Hepatocyte (in vitro differentiated cells): Measurements from ENCODE around the gene MRO. TPM values are rescaled to one million over a fixed set of nuclear protein-coding genes. Genes with fewer than 3 reads are reported as not detected.

Experiments
- DNase-seq: peaks from one replicate; pipeline ENCODE4 v3.0.0-alpha.2; 2016; ENCODE audit warnings: low spot score
- H2AFZ ChIP-seq: fragments of 200-600 bp; sonication (generic); 2 replicates; pipeline ENCODE4 v1.6.0; 2016; ENCODE audit warnings: antibody characterized with exemption, mild to moderate bottlenecking
- H3K27ac ChIP-seq: fragments of 200-600 bp; sonication (generic); 2 replicates; pipeline ENCODE4 v1.5.1; 2016; ENCODE audit warnings: mild to moderate bottlenecking
- H3K27me3 ChIP-seq: fragments of 200-600 bp; sonication (generic); 2 replicates; pipeline ENCODE4 v1.6.1; 2016
- H3K36me3 ChIP-seq: fragments of 200-600 bp; sonication (generic); replicated peaks from 2 replicates; pipeline ENCODE4 v1.5.1; 2016; ENCODE audit warnings: low read depth; ENCODE audit not compliant: insufficient read depth
- H3K4me1 ChIP-seq: fragments of 200-600 bp; sonication (generic); 2 replicates; pipeline ENCODE4 v1.5.1; 2016; ENCODE audit warnings: mild to moderate bottlenecking, moderate library complexity; ENCODE audit not compliant: insufficient read depth
- H3K4me2 ChIP-seq: fragments of 200-600 bp; sonication (generic); 2 replicates; pipeline ENCODE4 v1.6.0; 2016
- H3K4me3 ChIP-seq: fragments of 200-600 bp; sonication (generic); 2 replicates; pipeline ENCODE4 v1.5.1; 2016; ENCODE audit warnings: mild to moderate bottlenecking
- H3K79me2 ChIP-seq: fragments of 200-600 bp; sonication (generic); 2 replicates; pipeline ENCODE4 v1.6.0; 2017; ENCODE audit warnings: mild to moderate bottlenecking
- H3K9me2 ChIP-seq: fragments of 200-600 bp; sonication (generic); replicated peaks from 2 replicates; pipeline ENCODE4 v1.6.0; 2017; ENCODE audit warnings: mild to moderate bottlenecking; ENCODE audit not compliant: insufficient read depth
- H3K9me3 ChIP-seq: fragments of 200-600 bp; sonication (generic); 2 replicates; pipeline ENCODE4 v1.5.1; 2016; ENCODE audit warnings: low read depth, mild to moderate bottlenecking
- H4K20me1 ChIP-seq: fragments of 200-600 bp; sonication (generic); 2 replicates; pipeline ENCODE4 v1.6.0; 2016; ENCODE audit warnings: mild to moderate bottlenecking; ENCODE audit not compliant: insufficient read depth, poor library complexity, severe bottlenecking
- EZH2 ChIP-seq: fragments of 200-600 bp; sonication (generic); IDR thresholded peaks from 2 replicates; pipeline ENCODE4 v1.6.1; 2016; ENCODE audit warnings: antibody characterized with exemption, mild to moderate bottlenecking, borderline replicate concordance
- EZH2phosphoT487 ChIP-seq: fragments of 200-600 bp; sonication (generic); IDR thresholded peaks from one replicate; pipeline ENCODE4 v1.6.1; 2018; ENCODE audit warnings: antibody characterized with exemption, mild to moderate bottlenecking, low read depth, moderate library complexity; ENCODE audit not compliant: unreplicated experiment, severe bottlenecking
- WGBS: methylation state at CpG from one replicate; pipeline ENCODE4 v1.1.6; 2016; ENCODE audit warnings: low lambda C conversion rate; ENCODE audit errors: missing lambda C conversion rate; 5-methylcytosine and 5-hydroxymethylcytosine counted together
- polyA plus RNA-seq: library from polyadenylated mRNA; unstranded; fragments of >200 nt; fragmentation: Nextera tagmentation; extraction: Ambion mirVana; gene quantifications from 2 replicates; pipeline ENCODE4 v1.2.1, GENCODE V29; 2016
- total RNA-seq: library from RNA; depleted of rRNA; stranded (reverse); fragments of >200 nt; gene quantifications from 2 replicates; pipeline ENCODE4 v1.2.3, GENCODE V29; 2014
- TF ChIP-seq, protein P1 (sequence below): fragments of 200-600 bp; sonication (generic); IDR thresholded peaks from 2 replicates; pipeline ENCODE4 v1.5.1; 2016; ENCODE audit warnings: antibody characterized with exemption, mild to moderate bottlenecking; ENCODE audit not compliant: poor library complexity

Gene MRO
- total and polyA plus RNA-seq, 2 experiments from 2014 or later: 1.3 to 2.0 TPM

DNA sequence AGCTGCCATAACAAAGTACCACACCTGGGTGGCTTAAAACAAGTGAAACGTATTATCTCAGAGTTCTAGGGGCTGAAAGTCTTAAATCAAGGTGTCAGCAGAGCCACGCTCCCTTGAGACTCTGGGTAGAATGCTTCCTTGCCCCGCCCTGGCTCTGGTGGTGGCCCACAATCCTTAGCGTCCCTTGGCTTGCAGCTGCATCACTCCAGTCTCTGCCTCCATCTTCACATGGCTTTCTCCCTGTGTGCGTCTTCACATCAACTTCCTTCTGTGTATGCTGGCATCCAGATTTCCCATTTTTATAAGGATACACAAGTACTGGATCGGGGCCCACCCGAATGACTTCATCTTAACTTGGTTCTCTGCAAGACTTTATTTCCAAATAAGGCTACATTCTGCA lies 62.5 kb downstream of the MRO start:
- H3K9me2 ChIP-seq: no peaks in the 10 kb centered on the region
- no peak overlapping the region for H2AFZ ChIP-seq
- TF ChIP-seq, protein P1, sequence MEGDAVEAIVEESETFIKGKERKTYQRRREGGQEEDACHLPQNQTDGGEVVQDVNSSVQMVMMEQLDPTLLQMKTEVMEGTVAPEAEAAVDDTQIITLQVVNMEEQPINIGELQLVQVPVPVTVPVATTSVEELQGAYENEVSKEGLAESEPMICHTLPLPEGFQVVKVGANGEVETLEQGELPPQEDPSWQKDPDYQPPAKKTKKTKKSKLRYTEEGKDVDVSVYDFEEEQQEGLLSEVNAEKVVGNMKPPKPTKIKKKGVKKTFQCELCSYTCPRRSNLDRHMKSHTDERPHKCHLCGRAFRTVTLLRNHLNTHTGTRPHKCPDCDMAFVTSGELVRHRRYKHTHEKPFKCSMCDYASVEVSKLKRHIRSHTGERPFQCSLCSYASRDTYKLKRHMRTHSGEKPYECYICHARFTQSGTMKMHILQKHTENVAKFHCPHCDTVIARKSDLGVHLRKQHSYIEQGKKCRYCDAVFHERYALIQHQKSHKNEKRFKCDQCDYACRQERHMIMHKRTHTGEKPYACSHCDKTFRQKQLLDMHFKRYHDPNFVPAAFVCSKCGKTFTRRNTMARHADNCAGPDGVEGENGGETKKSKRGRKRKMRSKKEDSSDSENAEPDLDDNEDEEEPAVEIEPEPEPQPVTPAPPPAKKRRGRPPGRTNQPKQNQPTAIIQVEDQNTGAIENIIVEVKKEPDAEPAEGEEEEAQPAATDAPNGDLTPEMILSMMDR: no peak
- TF ChIP-seq EZH2phosphoT487: no peak
- TF ChIP-seq EZH2: no peak
- no peaks in the 10 kb centered on the region for H3K36me3 ChIP-seq
- 80% methylated on average over 7 of the region's 7 CpGs for WGBS
- H4K20me1 ChIP-seq: no peaks in the 10 kb centered on the region
- no peak overlapping the region for H3K4me2 ChIP-seq
- no peaks in the 10 kb centered on the region for H3K4me1 ChIP-seq
- no peak for DNase-seq
- H3K4me3 ChIP-seq: no peak overlapping the region
- no peaks in the 10 kb centered on the region for H3K27me3 ChIP-seq
- no peak overlapping the region for H3K27ac ChIP-seq
- H3K9me3 ChIP-seq: no peaks in the 10 kb centered on the region
- H3K79me2 ChIP-seq: no peaks in the 10 kb centered on the region

DNA sequence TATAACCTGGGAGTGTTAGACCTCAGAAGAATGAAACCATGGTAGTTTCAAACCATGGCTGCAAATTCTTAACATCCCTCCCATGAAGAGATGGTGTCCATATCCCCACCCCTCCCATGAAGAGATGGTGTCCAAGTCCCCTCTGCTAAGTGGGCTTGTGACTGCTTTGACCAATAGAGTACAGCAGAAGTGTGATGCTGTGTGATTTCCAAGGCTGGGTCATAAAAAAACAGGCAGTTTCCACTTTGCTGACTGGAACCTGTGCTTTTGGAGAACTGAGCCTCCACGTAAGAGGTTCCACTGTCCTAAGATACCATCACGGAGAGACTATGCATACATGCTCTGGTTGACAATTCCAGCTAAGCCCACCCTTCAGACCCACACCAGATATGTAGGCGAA lies 65.5 kb downstream of the MRO start:
- H3K4me2 ChIP-seq: no peak overlapping the region
- TF ChIP-seq, protein P1: no peak
- 95% methylated on average over 3 of the region's 3 CpGs for WGBS

DNA sequence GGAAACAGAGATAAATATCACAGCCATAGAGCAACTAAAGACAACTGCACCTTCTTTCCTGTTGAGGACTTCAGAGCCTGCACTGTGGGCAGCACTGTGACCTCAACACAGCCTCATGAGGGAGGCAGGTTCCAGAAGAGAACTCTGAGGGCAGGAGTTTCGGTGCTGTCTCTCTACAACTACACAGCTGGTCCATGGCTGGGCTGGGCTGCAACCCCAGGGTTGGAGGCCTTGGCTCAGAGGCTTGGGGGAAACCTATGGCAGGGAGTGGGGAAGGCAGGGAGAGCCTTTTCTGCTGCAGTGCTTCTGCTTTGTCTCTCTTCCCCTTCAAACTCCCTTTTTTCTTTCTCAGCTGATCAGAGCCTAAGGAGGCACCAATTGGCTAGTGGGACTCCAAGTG lies 66.5 kb downstream of the MRO start:
- H3K79me2 ChIP-seq: no peaks in the 10 kb centered on the region
- WGBS: 100% methylated on average over 1 of the region's 1 CpG
- no peaks in the 10 kb centered on the region for H3K36me3 ChIP-seq
- no peak for DNase-seq
- H3K9me3 ChIP-seq: no peaks in the 10 kb centered on the region
- no peak overlapping the region for H2AFZ ChIP-seq
- no peaks in the 10 kb centered on the region for H3K9me2 ChIP-seq
- no peak overlapping the region for H3K27ac ChIP-seq
- H3K4me2 ChIP-seq: no peak overlapping the region
- H3K27me3 ChIP-seq: no peaks in the 10 kb centered on the region
- TF ChIP-seq EZH2 (no peak), EZH2phosphoT487 (no peak)
- TF ChIP-seq, protein P1: no peak
- no peaks in the 10 kb centered on the region for H4K20me1 ChIP-seq
- H3K4me1 ChIP-seq: peaks cover under 1% of the 10 kb centered on the region
- H3K4me3 ChIP-seq: no peak overlapping the region

More for the DNA sequence above, 65.5 kb downstream of the MRO start:
- no peaks in the 10 kb centered on the region for H3K79me2 ChIP-seq
- H3K4me3 ChIP-seq: no peak overlapping the region
- H3K9me2 ChIP-seq: no peaks in the 10 kb centered on the region
- no peaks in the 10 kb centered on the region for H3K9me3 ChIP-seq
- no peaks in the 10 kb centered on the region for H4K20me1 ChIP-seq
- no peak overlapping the region for H2AFZ ChIP-seq
- H3K36me3 ChIP-seq: no peaks in the 10 kb centered on the region
- H3K4me1 ChIP-seq: no peaks in the 10 kb centered on the region
- no peak for DNase-seq
- no peak overlapping the region for H3K27ac ChIP-seq
- no peaks in the 10 kb centered on the region for H3K27me3 ChIP-seq

DNA sequence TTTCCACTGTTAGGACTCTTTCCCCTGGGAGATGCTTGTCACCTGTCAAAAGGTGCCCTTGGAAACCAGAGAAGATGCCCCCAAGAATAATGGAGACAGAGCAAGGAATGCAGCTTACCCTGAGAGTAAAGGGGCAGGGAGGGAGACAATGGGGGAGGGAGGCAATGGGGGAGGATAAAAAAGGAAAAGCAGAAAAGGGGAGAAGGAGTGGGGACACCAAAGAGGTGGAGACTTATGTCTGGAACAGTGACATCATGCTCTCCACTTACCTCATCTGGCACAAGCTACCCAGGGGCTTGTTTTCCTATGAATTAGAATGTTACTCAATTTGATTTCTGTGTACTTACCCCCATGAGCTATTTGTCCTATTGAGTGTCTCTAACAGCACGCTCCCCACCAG lies 67.9 kb downstream of the MRO start:
- WGBS: 92% methylated on average over 1 of the region's 1 CpG
- TF ChIP-seq EZH2: no peak
- TF ChIP-seq, protein P1: no peak
- TF ChIP-seq EZH2phosphoT487: no peak
- H3K27me3 ChIP-seq: no peaks in the 10 kb centered on the region
- H3K4me3 ChIP-seq: no peak overlapping the region
- H3K9me3 ChIP-seq: no peaks in the 10 kb centered on the region
- DNase-seq: no peak
- H3K4me2 ChIP-seq: no peak overlapping the region
- H3K9me2 ChIP-seq: no peaks in the 10 kb centered on the region
- peaks cover 7% of the 10 kb centered on the region for H3K4me1 ChIP-seq
- no peaks in the 10 kb centered on the region for H3K79me2 ChIP-seq
- no peaks in the 10 kb centered on the region for H4K20me1 ChIP-seq
- no peak overlapping the region for H2AFZ ChIP-seq
- no peak overlapping the region for H3K27ac ChIP-seq
- H3K36me3 ChIP-seq: no peaks in the 10 kb centered on the region
